NCI-H1092 treated with DMSO at 0.1 percent for 48 hours (cell line): ENCODE measurements around the gene HSFX1.
A peak's percentile ranks its signal among the peaks of the same experiment; 100 is the strongest.
"Not testable (repeated sequence)": the region's sequence is repeated elsewhere in the genome, so short reads cannot be mapped to it uniquely, and the experiment has no call there.

Experiments used
- DNase-seq: peaks from one replicate; lab custom pipeline; 2025; lab: John Stamatoyannopoulos, UW

Gene HSFX1, protein sequence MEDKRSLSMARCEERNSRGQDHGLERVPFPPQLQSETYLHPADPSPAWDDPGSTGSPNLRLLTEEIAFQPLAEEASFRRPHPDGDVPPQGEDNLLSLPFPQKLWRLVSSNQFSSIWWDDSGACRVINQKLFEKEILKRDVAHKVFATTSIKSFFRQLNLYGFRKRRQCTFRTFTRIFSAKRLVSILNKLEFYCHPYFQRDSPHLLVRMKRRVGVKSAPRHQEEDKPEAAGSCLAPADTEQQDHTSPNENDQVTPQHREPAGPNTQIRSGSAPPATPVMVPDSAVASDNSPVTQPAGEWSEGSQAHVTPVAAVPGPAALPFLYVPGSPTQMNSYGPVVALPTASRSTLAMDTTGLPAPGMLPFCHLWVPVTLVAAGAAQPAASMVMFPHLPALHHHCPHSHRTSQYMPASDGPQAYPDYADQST

GRCh38 chrX:149773768-149774167 is at the start of gene HSFX1:
Gene HSFX1, plus strand, starts transcription at chrX:149774068. Its CDS starts 614 bp downstream, at chrX:149774682.
- DNase-seq: not testable (repeated sequence)

DNA sequence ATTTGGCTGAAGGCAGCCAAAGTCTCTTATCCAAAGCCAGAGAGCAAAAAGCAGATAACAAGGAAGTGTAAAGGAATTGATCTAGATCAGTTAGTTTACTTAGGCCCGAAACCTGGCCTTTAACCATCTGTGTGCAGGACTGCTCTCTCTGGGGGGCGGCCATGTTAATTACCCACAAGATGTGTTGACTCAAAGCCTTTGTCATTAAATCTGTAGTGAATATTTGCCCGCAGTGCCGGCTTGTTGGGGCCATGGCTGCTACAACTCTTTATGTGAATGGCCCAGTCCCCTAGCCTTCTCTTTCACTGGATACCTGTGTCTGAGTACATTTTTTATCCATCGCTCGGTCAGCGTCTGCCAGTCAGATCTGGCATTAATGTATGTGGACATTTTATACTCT is 46.6 kb upstream of the HSFX1 start:
- DNase-seq: not testable (repeated sequence)

- not testable (repeated sequence) for DNase-seq
Observed at GRCh38 chrX:149742269-149742668, 31.6 kb upstream of the HSFX1 start.

GRCh38 chrX:149746390-149747007 is 27.4 kb upstream of the HSFX1 start:
- not testable (repeated sequence) for DNase-seq

DNA sequence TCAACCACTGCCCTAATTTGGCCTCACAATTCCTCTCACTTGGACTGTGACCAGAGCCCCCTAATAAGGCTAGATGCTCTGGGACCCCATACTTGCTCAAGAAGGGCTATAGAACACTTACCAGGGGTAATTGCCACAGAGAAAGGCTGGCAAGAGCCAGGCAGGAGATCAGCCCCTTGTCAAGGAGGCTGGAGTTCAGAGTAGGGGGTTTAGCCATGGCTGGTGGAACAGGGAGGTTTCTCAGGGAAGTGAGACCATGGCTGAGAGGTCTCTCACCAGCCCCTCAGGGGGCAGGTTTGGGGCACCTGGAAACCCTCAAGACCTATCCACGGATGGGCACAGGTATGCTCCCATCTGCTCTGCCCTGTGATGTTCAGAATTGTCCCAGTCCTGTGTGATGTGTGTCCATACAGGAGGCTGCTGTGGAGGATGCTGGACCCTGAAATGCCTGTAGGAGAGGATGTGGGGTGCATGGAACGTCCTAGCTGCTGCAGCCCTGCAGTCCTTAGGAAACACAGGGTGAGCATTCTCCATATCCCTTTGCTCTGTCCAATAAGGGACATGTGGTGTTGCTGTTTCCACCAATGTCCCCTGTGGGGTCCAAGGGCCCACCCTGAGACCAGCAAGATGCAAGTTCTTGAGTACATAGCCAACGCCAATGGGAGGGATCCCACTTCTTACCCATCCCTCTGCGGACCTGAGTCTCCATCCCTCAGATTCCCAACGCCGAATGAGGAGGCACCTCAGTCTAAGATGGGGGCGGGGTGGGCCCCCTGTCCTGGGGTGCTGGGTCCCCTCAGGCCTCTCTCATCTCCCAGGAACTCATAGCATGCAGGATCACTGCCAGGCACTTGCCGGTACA is 16.4 kb upstream of the HSFX1 start:
- no peak for DNase-seq

DNA sequence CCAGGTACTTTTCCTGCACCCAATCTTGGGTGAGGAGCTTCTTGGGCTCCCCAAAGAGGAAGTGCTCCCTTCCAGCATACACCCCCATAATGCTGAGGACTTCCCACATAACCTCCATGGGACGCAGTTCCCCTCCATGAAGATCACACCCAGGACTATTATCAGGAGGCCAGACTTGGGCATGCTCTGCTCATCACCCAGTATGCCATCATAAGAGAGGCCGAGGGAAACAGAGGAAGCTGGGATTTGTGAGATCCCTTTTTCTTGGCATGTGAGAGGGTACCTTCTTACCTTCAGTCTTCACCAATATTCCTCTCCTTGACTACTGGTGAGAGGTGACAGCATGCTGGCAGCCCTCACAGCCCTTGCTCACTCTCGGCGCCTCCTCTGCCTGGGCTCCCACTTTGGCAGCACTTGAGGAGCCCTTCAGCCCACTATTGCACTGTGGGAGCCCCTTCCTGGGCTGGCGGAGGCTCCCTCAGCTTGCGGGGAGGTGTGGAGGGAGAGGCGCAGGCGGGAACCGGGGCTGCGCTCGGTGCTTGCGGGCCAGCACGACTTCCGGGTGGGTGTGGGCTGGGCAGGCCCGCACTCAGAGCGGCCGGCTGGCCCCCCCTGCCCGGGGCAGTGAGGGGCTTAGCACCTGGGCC is 15.7 kb upstream of the HSFX1 start:
- DNase-seq: no peak

DNA sequence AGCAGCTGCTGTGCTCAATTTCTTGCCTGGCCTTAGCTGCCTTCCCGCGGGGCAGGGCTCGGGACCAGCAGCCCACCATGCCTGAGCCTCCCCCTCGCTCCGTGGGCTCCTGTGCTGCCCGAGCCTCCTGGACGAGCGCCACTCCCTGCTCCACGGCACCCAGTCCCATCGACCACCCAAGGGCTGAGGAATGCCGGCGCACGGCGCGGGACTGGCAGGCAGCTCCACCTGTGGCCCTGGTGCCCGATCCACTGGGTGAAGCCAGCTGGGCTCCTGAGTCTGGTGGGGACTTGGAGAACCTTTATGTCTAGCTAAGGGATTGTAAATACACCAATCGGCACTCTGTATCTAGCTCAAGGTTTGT is 15.2 kb upstream of the HSFX1 start:
- not testable (repeated sequence) for DNase-seq

DNA sequence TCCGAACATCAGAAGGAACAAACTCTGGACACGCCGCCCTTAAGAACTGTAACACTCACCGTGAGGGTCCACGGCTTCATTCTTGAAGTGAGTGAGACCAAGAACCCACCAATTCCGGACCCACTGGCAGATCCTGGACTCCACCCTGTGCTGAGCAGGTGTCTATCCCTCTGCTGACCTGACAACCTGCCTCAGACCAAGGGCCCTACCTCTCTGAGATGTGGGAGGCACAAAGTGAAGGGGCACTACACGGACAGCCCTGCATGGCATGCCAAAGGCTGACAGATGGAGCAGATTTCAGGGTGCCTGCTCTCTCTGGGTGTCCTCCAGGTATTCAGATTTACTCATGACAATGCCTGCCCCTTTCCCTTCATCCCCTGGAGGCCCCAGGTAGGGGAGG is 14.0 kb upstream of the HSFX1 start:
- no peak for DNase-seq

- no peak for DNase-seq
Observed at GRCh38 chrX:149760965-149761364, 12.9 kb upstream of the HSFX1 start.

DNA sequence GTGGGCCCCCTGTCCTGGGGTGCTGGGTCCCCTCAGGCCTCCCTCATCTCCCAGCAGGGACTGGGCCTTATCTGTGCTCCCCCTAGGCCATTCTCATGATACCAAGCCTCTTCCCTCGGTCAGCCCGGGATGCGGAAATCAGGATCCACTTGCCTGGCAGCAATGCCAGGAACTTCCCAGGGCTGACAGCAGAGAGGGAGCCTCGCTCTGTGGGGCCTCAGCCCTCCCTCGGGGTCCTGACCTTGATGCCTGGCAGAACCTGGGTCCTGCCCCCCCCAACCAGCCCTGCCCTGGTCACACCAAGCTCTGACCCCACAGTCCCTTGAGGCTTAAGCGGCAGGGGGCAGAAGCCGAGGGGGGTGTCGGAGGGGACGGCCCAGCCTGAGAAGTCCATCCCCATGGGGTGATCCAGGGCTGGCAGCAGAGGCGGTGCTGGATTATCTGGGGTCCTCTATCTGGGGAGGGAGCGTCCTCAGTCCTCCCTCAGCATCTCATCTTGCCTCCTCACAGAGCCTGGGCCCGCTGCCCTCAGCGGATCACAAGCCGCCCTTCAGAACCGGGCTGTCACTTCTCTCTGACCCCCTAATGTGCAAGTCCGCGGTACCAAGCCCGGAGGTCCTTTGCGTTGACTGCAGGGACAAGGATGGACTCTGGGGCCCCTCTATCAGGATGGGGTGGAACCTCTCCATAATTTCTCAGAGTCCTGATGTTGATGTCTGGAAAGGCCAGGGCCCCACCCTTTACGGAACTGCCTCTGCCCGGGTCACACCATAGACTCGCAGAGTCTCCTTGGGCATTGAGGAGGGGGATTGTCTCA is 11.8 kb upstream of the HSFX1 start:
- DNase-seq: not testable (repeated sequence)

GRCh38 chrX:149762696-149763614 is 10.9 kb upstream of the HSFX1 start:
- no peak for DNase-seq

- DNase-seq: not testable (repeated sequence)
Observed at GRCh38 chrX:149770344-149770743, 3.5 kb upstream of the HSFX1 start.

DNA sequence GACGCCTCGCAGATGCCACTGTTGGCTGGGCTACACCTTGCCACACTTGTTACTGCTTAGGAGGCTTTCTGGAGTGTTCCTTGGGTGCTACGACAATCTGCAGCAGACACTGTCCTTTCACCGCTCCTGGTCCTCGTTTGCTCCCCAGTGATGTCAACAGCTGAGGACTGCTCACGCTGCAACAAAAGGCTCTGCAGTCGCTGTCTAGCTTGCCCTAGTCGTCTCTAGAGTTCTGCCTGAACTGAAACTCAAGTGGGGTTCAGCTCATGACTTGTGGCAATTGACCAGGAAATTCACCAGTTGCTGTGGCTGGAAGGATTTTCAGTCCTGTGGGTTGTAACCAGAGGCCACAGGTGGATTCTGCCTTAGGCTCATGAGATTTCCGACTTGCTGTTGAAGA is 842 bp upstream of the HSFX1 start:
- not testable (repeated sequence) for DNase-seq

GRCh38 chrX:149777999-149778398 is 4.1 kb downstream of the HSFX1 start:
- not testable (repeated sequence) for DNase-seq

- DNase-seq: not testable (repeated sequence)
Observed at GRCh38 chrX:149781727-149782126, 7.9 kb downstream of the HSFX1 start, which contains the start of gene MAGEA9. Gene MAGEA9, plus strand, starts transcription at chrX:149781930. Its CDS starts 4,281 bp downstream, at chrX:149786211.

GRCh38 chrX:149795531-149795930 is 21.7 kb downstream of the HSFX1 start:
- DNase-seq: not testable (repeated sequence)

DNA sequence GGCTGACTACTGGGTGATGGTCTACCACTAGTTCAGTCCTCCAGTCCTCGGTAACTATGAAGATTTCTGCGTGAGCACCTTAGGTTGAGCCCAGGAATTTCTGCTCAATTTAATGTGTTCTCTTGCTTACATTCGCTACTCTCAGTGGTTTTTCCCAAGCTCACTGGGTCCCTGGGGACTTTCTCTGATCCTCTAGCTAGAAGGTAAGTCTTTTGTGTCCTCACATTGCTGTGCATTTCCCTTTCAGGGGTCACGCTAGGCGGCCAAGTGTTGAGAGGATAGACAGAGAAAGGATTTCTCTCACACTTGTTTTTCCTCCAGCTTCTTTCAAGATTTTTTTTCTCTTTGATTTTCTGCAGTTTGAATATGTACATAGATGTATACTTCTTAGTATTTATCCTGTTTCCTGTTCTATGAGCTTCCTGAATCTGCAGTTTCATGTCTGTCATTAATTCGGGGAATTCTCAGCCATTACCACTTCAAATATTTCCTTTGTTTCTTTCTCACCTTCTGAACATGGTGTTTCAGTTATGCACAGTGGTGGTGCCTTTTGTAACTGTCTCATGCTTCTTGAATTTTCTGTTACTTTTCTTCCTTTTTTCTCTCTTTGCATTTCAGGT is 25.3 kb downstream of the HSFX1 start:
- DNase-seq: no peak

- peak; percentile 83 for DNase-seq
Observed at GRCh38 chrX:149799938-149800337, 26.1 kb downstream of the HSFX1 start.

DNA sequence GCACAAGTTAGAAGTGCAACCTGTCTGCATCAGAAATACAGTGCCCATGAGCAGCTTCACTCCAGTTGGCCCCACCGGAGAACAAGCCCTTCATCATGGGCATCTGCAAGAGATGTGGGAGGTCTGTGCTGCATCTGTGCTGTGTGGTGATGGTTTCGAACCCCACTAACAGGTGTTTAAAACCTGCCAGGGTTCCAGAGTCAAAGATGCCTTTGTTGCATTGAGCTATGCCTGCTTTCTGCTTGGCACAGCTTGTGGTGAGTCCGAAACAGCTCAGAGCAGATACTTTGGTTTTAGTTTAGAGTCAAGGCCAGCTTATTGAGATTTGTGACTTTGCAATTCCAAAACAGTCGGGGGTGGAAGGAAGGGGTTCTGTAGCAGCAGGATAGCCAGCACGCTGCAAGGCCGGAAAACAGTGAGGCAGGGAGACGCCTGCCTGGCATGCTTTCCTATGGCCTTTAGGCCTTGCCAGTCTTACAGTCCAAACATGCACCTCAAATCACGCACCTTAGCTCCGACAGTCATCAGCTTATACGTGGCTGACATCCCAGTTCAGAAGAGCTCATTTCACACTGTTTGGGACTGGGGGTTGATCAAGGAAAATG is 29.7 kb downstream of the HSFX1 start:
- no peak for DNase-seq
